ENCODE data around the gene SLC36A4.
"Not testable (repeated sequence)": the region's sequence is repeated elsewhere in the genome, so short reads cannot be mapped to it uniquely, and the experiment has no call there.

Gene SLC36A4

GRCh38 chr11:93123351-93123898, 74.4 kb downstream of the SLC36A4 start:
- DNase-seq (ENCODE audit: low spot score in 2 of 2) (no peak), ATAC-seq (ENCODE audit: low read depth) (no peak)
- Mint-ChIP-seq H3K27me3 (peaks cover 3% of the 10 kb centered on the region), H3K36me3 (no peaks in the 10 kb centered on the region), H3K4me3 (no peak overlapping the region), H3K9me3 (peaks cover 1% of the 10 kb centered on the region), H3K4me1 (no peaks in the 10 kb centered on the region), H3K27ac (no peak overlapping the region)

GRCh38 chr11:93122535-93123235, 75.1 kb downstream of the SLC36A4 start:
- no peak for DNase-seq (ENCODE audit: low spot score in 2 of 2)
- H3K9me3 Mint-ChIP-seq: peaks cover 1% of the 10 kb centered on the region
- no peak overlapping the region for H3K27ac Mint-ChIP-seq
- H3K27me3 Mint-ChIP-seq: peaks cover 6% of the 10 kb centered on the region
- no peaks in the 10 kb centered on the region for H3K36me3 Mint-ChIP-seq
- no peak for ATAC-seq (ENCODE audit: low read depth)
- H3K4me1 Mint-ChIP-seq: no peaks in the 10 kb centered on the region
- no peak overlapping the region for H3K4me3 Mint-ChIP-seq

- Mint-ChIP-seq H3K36me3 (no peaks in the 10 kb centered on the region), H3K9me3 (no peaks in the 10 kb centered on the region), H3K4me3 (no peak overlapping the region), H3K27ac (no peak overlapping the region), H3K4me1 (no peaks in the 10 kb centered on the region), H3K27me3 (peaks cover 13% of the 10 kb centered on the region)
- ATAC-seq (ENCODE audit: low read depth) (no peak), DNase-seq (ENCODE audit: low spot score in 2 of 2) (no peak)
Measured at GRCh38 chr11:93118276-93118675, 79.5 kb downstream of the SLC36A4 start.

- DNase-seq (ENCODE audit: low spot score in 2 of 2) (no peak), ATAC-seq (ENCODE audit: low read depth) (no peak)
- Mint-ChIP-seq H3K27ac (no peak overlapping the region), H3K4me1 (no peaks in the 10 kb centered on the region), H3K27me3 (peaks cover 13% of the 10 kb centered on the region), H3K9me3 (no peaks in the 10 kb centered on the region), H3K36me3 (no peaks in the 10 kb centered on the region), H3K4me3 (no peak overlapping the region)
Measured at GRCh38 chr11:93117565-93117964, 80.2 kb downstream of the SLC36A4 start.

- Mint-ChIP-seq H3K9me3 (no peaks in the 10 kb centered on the region), H3K27me3 (peaks cover 15% of the 10 kb centered on the region), H3K27ac (no peak overlapping the region), H3K36me3 (no peaks in the 10 kb centered on the region), H3K4me1 (no peaks in the 10 kb centered on the region), H3K4me3 (no peak overlapping the region)
- DNase-seq (ENCODE audit: low spot score in 2 of 2) (no peak), ATAC-seq (ENCODE audit: low read depth) (no peak)
Measured at GRCh38 chr11:93116641-93117441, 81.0 kb downstream of the SLC36A4 start.

GRCh38 chr11:93114304-93114703, 83.5 kb downstream of the SLC36A4 start:
- DNase-seq (ENCODE audit: low spot score in 2 of 2): no peak
- H3K4me1 Mint-ChIP-seq: no peaks in the 10 kb centered on the region
- H3K27me3 Mint-ChIP-seq: peaks cover 17% of the 10 kb centered on the region
- no peak overlapping the region for H3K27ac Mint-ChIP-seq
- H3K36me3 Mint-ChIP-seq: no peaks in the 10 kb centered on the region
- no peak overlapping the region for H3K4me3 Mint-ChIP-seq
- ATAC-seq (ENCODE audit: low read depth): no peak
- H3K9me3 Mint-ChIP-seq: peaks cover 3% of the 10 kb centered on the region

GRCh38 chr11:93113824-93114223, 84.0 kb downstream of the SLC36A4 start:
- peaks cover 3% of the 10 kb centered on the region for H3K9me3 Mint-ChIP-seq
- ATAC-seq (ENCODE audit: low read depth): no peak
- H3K4me1 Mint-ChIP-seq: no peaks in the 10 kb centered on the region
- H3K36me3 Mint-ChIP-seq: no peaks in the 10 kb centered on the region
- no peak for DNase-seq (ENCODE audit: low spot score in 2 of 2)
- no peak overlapping the region for H3K27ac Mint-ChIP-seq
- H3K27me3 Mint-ChIP-seq: peaks cover 17% of the 10 kb centered on the region
- no peak overlapping the region for H3K4me3 Mint-ChIP-seq

GRCh38 chr11:93111147-93111546, 86.6 kb downstream of the SLC36A4 start:
- H3K9me3 Mint-ChIP-seq; H3K36me3 Mint-ChIP-seq; H3K4me1 Mint-ChIP-seq; H3K27me3 Mint-ChIP-seq; H3K4me3 Mint-ChIP-seq; H3K27ac Mint-ChIP-seq; DNase-seq (ENCODE audit: low spot score in 2 of 2); ATAC-seq (ENCODE audit: low read depth): not testable (repeated sequence)

- Mint-ChIP-seq H3K4me1 (no peaks in the 10 kb centered on the region), H3K27ac (no peak overlapping the region), H3K36me3 (peaks cover 3% of the 10 kb centered on the region), H3K4me3 (no peak overlapping the region), H3K27me3 (peaks cover 1% of the 10 kb centered on the region), H3K9me3 (peaks cover 20% of the 10 kb centered on the region)
- ATAC-seq (ENCODE audit: low read depth) (no peak), DNase-seq (ENCODE audit: low spot score in 2 of 2) (no peak)
Measured at GRCh38 chr11:93100211-93100610, 97.6 kb downstream of the SLC36A4 start.

GRCh38 chr11:93099806-93100205, 98.0 kb downstream of the SLC36A4 start:
- Mint-ChIP-seq H3K27ac (no peak overlapping the region), H3K9me3 (peaks cover 20% of the 10 kb centered on the region), H3K27me3 (peaks cover 1% of the 10 kb centered on the region), H3K36me3 (peaks cover 3% of the 10 kb centered on the region), H3K4me3 (no peak overlapping the region), H3K4me1 (no peaks in the 10 kb centered on the region)
- no peak for DNase-seq (ENCODE audit: low spot score in 2 of 2)
- no peak for ATAC-seq (ENCODE audit: low read depth)
